Lower leg skin (tissue), 4 donors: Measurements from ENCODE around the gene ZNF491. TPM values are rescaled to one million over a fixed set of nuclear protein-coding genes. Genes with fewer than 3 reads are reported as not detected.

Experiments
- DNase-seq, 2 donors: peaks; one replicate each; pipeline ENCODE4 v3.0.0-alpha.2; 2019; ENCODE audit warnings: low spot score in 2 of 2
- H3K4me3 ChIP-seq: fragments of 200-600 bp; sonication (generic); 2 replicates; pipeline ENCODE4 v1.5.1; 2017; ENCODE audit warnings: mild to moderate bottlenecking, low read depth; ENCODE audit not compliant: poor library complexity, severe bottlenecking
- CTCF ChIP-seq, 3 donors: fragments of 450-650 bp; IDR thresholded peaks; one replicate each; pipeline ENCODE4 v1.5.1; 2016; ENCODE audit warnings: antibody characterized with exemption in 3 of 3, mild to moderate bottlenecking in 3 of 3, moderate library complexity in 2 of 3
- POLR2A ChIP-seq, 2 donors: fragments of 450-650 bp; IDR thresholded peaks; one replicate each; pipeline ENCODE4 v1.6.1; 2016 to 2017; ENCODE audit warnings: antibody characterized with exemption in 2 of 2, mild to moderate bottlenecking in 1 of 2, moderate library complexity in 1 of 2
- whole genome bisulfite sequencing, 2 donors: methylation state at CpG; one replicate each; pipeline ENCODE4 v1.1.5; 2018; 5-methylcytosine and 5-hydroxymethylcytosine counted together
- intact Hi-C: fragments of 100-400 bp; cut with DNase I; formaldehyde crosslinking; loops from one replicate; pipeline ENCODE4 v1.15.0; 2023; ENCODE audit warnings: low total_unique reads
- total RNA-seq, 4 donors: library from RNA; depleted of rRNA; stranded (reverse); fragments of >200 nt; gene quantifications; one replicate each; pipeline ENCODE4 v1.1.0, GENCODE V29; 2016

ZNF491 gene
- total RNA-seq, result 1 to 10 TPM in 2 of 4 donors, under 1 TPM in 1, not detected in 1; 0.74 to 2.1 (median 1.3) TPM

GRCh38 chr19:11798391-11799330 is at the start of gene ZNF491:
ZNF491 (plus strand) TSS chr19:11798523; CDS start chr19:11805954, 7,431 bp downstream.
- DNase-seq, result peak; percentile 89 to 98
- intact Hi-C loops, result loop anchor here (5.0 kb wide), 1 partner anchor 189 kb away; no protein-coding TSS in a partner anchor
- TF ChIP-seq POLR2A (IDR thresholded peaks at IDR 0.05) (no peak), CTCF (IDR thresholded peaks at IDR 0.05) (no peak)
- WGBS, 2 donors, result 1 to 3% methylated on average over 21 to 54 of the region's 56 CpGs
- H3K4me3 ChIP-seq, result peak within 1 kb of the TSS; percentile 48

GRCh38 chr19:11749751-11750150 is 48.6 kb upstream of the ZNF491 start:
- TF ChIP-seq CTCF (IDR thresholded peaks at IDR 0.05), result no peak
- no peak overlapping the region for H3K4me3 ChIP-seq
- no peak for DNase-seq
- intact Hi-C loops, result no loop called here
- WGBS, 2 donors, result 61 to 62% methylated on average over 2 of the region's 2 CpGs

GRCh38 chr19:11752244-11752736 is 46.0 kb upstream of the ZNF491 start:
- H3K4me3 ChIP-seq, result no peak overlapping the region
- WGBS, 2 donors, result 81 to 89% methylated on average over 2 of the region's 2 CpGs
- DNase-seq, result no peak
- intact Hi-C loops, result no loop called here
- TF ChIP-seq POLR2A (IDR thresholded peaks at IDR 0.05) (no peak), CTCF (IDR thresholded peaks at IDR 0.05) (no peak)

- DNase-seq, result no peak
- intact Hi-C loops, result no loop called here
- no peak for TF ChIP-seq CTCF (IDR thresholded peaks at IDR 0.05)
- TF ChIP-seq POLR2A (IDR thresholded peaks at IDR 0.05), result no peak
- no peak overlapping the region for H3K4me3 ChIP-seq
- 71 to 76% methylated on average over 4 of the region's 4 CpGs for whole genome bisulfite sequencing, 2 donors
Measured at GRCh38 chr19:11754663-11755062, 43.7 kb upstream of the ZNF491 start.

- no peak for TF ChIP-seq POLR2A (IDR thresholded peaks at IDR 0.05)
- no peak for TF ChIP-seq CTCF (IDR thresholded peaks at IDR 0.05)
- intact Hi-C loops, result no loop called here
- no peak overlapping the region for H3K4me3 ChIP-seq
- DNase-seq, result no peak
- WGBS, 2 donors, result 78 to 89% methylated on average over 1 of the region's 1 CpG
Measured at GRCh38 chr19:11756965-11757364, 41.4 kb upstream of the ZNF491 start.
